Activated T-cell treated with anti-CD3 and anti-CD28 coated beads, Interleukin-2, amount 50 U/mL, for 72 hours (primary cell): Measurements from ENCODE around the gene MYBPC1. TPM values are rescaled to one million over a fixed set of nuclear protein-coding genes. Genes with fewer than 3 reads are reported as not detected.
"Not testable (repeated sequence)": the region's sequence is repeated elsewhere in the genome, so short reads cannot be mapped to it uniquely, and the experiment has no call there.

ENCODE experiments used
- ATAC-seq, 2 donors: fragments of 150-1000 bp; cut with Tn5 transposase; replicated peaks in 1 of 2; 2 replicates each; pipeline ENCODE4 v1.10.0; 2021; ENCODE audit warnings: moderate library complexity in 2 of 2, mild to moderate bottlenecking in 1 of 2
- DNase-seq, 2 donors: peaks; one replicate each; pipeline ENCODE4 v3.0.0; 2021 to 2022; ENCODE audit warnings: mixed read lengths in 1 of 2
- H3K27ac Mint-ChIP-seq: one replicate; pipeline ENCODE4 v1.8.0; 2022; ENCODE audit warnings: mild to moderate bottlenecking, moderate library complexity, mixed read lengths
- H3K27me3 Mint-ChIP-seq: one replicate; pipeline ENCODE4 v1.8.0; 2022; ENCODE audit warnings: low read depth, mixed read lengths
- H3K36me3 Mint-ChIP-seq, 2 donors: one replicate each; pipeline ENCODE4 v1.8.0; 2022; ENCODE audit warnings: mixed read lengths in 2 of 2, mild to moderate bottlenecking in 1 of 2; ENCODE audit not compliant: insufficient read depth in 2 of 2
- H3K4me1 Mint-ChIP-seq: one replicate; pipeline ENCODE4 v1.8.0; 2022; ENCODE audit warnings: low read depth, mixed read lengths
- H3K4me3 Mint-ChIP-seq, 2 donors: one replicate each; pipeline ENCODE4 v1.8.0; 2022; ENCODE audit warnings: mild to moderate bottlenecking in 2 of 2, mixed read lengths in 2 of 2, moderate library complexity in 2 of 2
- H3K9me3 Mint-ChIP-seq, 2 donors: one replicate each; pipeline ENCODE4 v1.8.0; 2022; ENCODE audit warnings: mixed read lengths in 2 of 2
- total RNA-seq, 2 donors: library from RNA; stranded (reverse); gene quantifications; one replicate each; pipeline ENCODE4 v1.2.3, GENCODE V29; 2022

Gene MYBPC1
- total RNA-seq, 2 donors from 2014 or later, result not detected

- H3K4me3 Mint-ChIP-seq, result no peak overlapping the region
- peaks cover 4% of the 10 kb centered on the region for H3K27me3 Mint-ChIP-seq
- DNase-seq (no peak), ATAC-seq (no peak)
- H3K9me3 Mint-ChIP-seq, result no peaks in the 10 kb centered on the region
- no peaks in the 10 kb centered on the region for H3K36me3 Mint-ChIP-seq
- H3K27ac Mint-ChIP-seq, result no peak overlapping the region
- no peaks in the 10 kb centered on the region for H3K4me1 Mint-ChIP-seq
These were observed 52.9 kb downstream of the MYBPC1 start for GRCh38 chr12:101647711-101648110.

DNA sequence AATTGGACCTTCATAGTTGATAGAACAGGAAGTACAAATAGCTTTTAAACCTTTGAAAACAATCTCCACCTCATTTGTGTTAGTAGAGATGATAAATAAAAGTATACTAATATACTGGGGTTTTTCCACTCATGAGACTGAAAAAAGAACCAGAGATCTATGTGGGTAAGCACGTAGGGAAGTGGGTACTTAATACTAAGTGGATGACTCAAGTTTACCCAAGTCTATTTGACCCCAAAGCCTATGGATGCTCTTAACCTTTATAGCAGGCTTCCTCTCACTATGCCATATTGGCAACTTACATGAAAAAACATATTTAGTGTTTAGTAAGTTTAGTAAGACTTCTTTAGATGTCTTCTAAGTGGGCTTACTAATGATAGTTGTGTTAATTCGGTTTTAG lies 53.4 kb downstream of the MYBPC1 start:
- no peak overlapping the region for H3K4me3 Mint-ChIP-seq
- ATAC-seq, result no peak
- no peaks in the 10 kb centered on the region for H3K4me1 Mint-ChIP-seq
- no peak overlapping the region for H3K27ac Mint-ChIP-seq
- no peaks in the 10 kb centered on the region for H3K9me3 Mint-ChIP-seq
- no peaks in the 10 kb centered on the region for H3K36me3 Mint-ChIP-seq
- no peak for DNase-seq
- no peaks in the 10 kb centered on the region for H3K27me3 Mint-ChIP-seq

GRCh38 chr12:101650346-101651117 lies 55.8 kb downstream of the MYBPC1 start:
- no peaks in the 10 kb centered on the region for H3K36me3 Mint-ChIP-seq
- H3K27ac Mint-ChIP-seq, result no peak overlapping the region
- no peak for ATAC-seq
- DNase-seq, result no peak
- H3K4me3 Mint-ChIP-seq, result no peak overlapping the region
- no peaks in the 10 kb centered on the region for H3K9me3 Mint-ChIP-seq
- no peaks in the 10 kb centered on the region for H3K27me3 Mint-ChIP-seq
- H3K4me1 Mint-ChIP-seq, result no peaks in the 10 kb centered on the region

GRCh38 chr12:101653030-101653429 lies 58.3 kb downstream of the MYBPC1 start:
- no peak overlapping the region for H3K27ac Mint-ChIP-seq
- no peaks in the 10 kb centered on the region for H3K9me3 Mint-ChIP-seq
- no peak overlapping the region for H3K4me3 Mint-ChIP-seq
- no peaks in the 10 kb centered on the region for H3K27me3 Mint-ChIP-seq
- ATAC-seq (no peak), DNase-seq (no peak)
- no peaks in the 10 kb centered on the region for H3K36me3 Mint-ChIP-seq
- H3K4me1 Mint-ChIP-seq, result no peaks in the 10 kb centered on the region

DNA sequence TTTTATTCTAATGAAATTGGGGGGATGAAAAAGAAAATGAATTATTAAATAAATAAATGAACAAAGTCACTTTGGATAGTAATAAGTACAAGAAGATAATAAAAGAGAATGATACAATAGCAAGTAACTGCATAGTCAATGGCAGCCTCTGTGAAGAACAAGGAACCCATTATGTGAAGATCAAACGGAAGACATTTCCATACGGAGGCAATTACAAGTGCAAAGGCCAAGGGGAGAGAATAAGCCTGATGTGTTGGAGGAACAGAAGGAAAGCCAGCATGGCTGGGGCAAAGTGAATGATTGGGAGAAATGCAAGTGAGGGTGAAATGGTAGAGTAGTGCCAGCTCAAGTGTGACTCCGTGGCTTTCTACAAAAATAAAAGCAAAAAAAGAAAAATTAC lies 58.7 kb downstream of the MYBPC1 start:
- Mint-ChIP-seq H3K27me3 (no peaks in the 10 kb centered on the region), H3K9me3 (no peaks in the 10 kb centered on the region), H3K36me3 (no peaks in the 10 kb centered on the region), H3K4me3 (no peak overlapping the region), H3K27ac (no peak overlapping the region), H3K4me1 (no peaks in the 10 kb centered on the region)
- ATAC-seq (no peak), DNase-seq (no peak)

- Mint-ChIP-seq H3K9me3 (no peaks in the 10 kb centered on the region), H3K36me3 (no peaks in the 10 kb centered on the region), H3K27me3 (no peaks in the 10 kb centered on the region), H3K4me3 (no peak overlapping the region), H3K27ac (no peak overlapping the region), H3K4me1 (no peaks in the 10 kb centered on the region)
- no peak for DNase-seq
- no peak for ATAC-seq
These were observed 59.7 kb downstream of the MYBPC1 start for GRCh38 chr12:101654442-101654841.

GRCh38 chr12:101655393-101655792 lies 60.6 kb downstream of the MYBPC1 start:
- H3K27ac Mint-ChIP-seq, result no peak overlapping the region
- no peaks in the 10 kb centered on the region for H3K36me3 Mint-ChIP-seq
- DNase-seq (no peak), ATAC-seq (no peak)
- H3K4me1 Mint-ChIP-seq, result peaks cover 1% of the 10 kb centered on the region
- peaks cover 0 to 7% of the 10 kb centered on the region in 2 donors for H3K9me3 Mint-ChIP-seq
- no peak overlapping the region for H3K4me3 Mint-ChIP-seq
- no peaks in the 10 kb centered on the region for H3K27me3 Mint-ChIP-seq

DNA sequence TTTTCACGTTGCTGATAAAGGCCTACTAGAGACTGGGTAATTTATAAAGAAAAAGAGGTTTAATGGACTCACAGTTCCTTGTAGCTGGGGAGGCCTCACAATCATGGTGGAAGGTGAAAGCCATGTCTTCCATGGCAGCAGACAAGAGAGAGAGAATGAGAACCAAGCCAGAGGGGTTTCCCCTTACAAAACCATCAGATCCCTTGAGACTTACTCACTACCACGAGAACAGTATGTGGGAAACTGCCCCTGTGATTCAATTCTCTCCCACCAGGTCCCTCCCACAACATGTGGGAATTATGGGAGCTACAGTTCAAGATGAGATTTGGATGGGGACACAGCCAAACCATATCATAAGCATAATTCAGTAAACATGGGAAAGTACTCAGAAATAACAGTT lies 65.9 kb downstream of the MYBPC1 start:
- not testable (repeated sequence) for H3K27ac Mint-ChIP-seq, H3K4me1 Mint-ChIP-seq, H3K4me3 Mint-ChIP-seq, H3K36me3 Mint-ChIP-seq, DNase-seq, H3K27me3 Mint-ChIP-seq, ATAC-seq, H3K9me3 Mint-ChIP-seq

- no peak overlapping the region for H3K27ac Mint-ChIP-seq
- ATAC-seq (no peak), DNase-seq (no peak)
These were observed 68.5 kb downstream of the MYBPC1 start for GRCh38 chr12:101663298-101663697.

DNA sequence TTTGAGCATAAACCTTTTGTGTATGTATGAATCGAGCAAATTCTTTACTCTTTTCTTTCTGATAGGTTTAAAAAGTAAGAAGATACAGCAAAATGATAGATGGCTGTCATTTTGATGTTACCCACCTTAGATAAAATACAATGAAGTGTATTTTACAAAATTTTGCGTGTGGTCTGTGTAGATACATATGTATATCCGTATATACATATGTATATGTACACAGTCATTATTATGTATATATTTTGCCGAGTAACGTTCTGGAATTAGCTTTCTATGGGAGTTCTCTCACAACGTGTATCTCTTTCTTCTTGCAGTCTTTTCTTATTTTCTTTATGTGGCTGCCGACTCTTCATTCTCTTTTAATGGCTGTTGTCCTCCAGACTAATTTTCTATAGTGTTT lies 70.2 kb downstream of the MYBPC1 start:
- no peak for ATAC-seq
- Mint-ChIP-seq H3K27me3 (peaks cover 7% of the 10 kb centered on the region), H3K27ac (no peak overlapping the region), H3K9me3 (peaks cover 0 to 6% of the 10 kb centered on the region in 2 donors), H3K4me1 (peaks cover 11% of the 10 kb centered on the region), H3K36me3 (no peaks in the 10 kb centered on the region), H3K4me3 (no peak overlapping the region)
- no peak for DNase-seq

More at GRCh38 chr12:101663298-101663697, 68.5 kb downstream of the MYBPC1 start:
- peaks cover 9% of the 10 kb centered on the region for H3K4me1 Mint-ChIP-seq
- H3K36me3 Mint-ChIP-seq, result no peaks in the 10 kb centered on the region
- H3K4me3 Mint-ChIP-seq, result no peak overlapping the region
- H3K9me3 Mint-ChIP-seq, result peaks cover 0 to 9% of the 10 kb centered on the region in 2 donors
- peaks cover 7% of the 10 kb centered on the region for H3K27me3 Mint-ChIP-seq

DNA sequence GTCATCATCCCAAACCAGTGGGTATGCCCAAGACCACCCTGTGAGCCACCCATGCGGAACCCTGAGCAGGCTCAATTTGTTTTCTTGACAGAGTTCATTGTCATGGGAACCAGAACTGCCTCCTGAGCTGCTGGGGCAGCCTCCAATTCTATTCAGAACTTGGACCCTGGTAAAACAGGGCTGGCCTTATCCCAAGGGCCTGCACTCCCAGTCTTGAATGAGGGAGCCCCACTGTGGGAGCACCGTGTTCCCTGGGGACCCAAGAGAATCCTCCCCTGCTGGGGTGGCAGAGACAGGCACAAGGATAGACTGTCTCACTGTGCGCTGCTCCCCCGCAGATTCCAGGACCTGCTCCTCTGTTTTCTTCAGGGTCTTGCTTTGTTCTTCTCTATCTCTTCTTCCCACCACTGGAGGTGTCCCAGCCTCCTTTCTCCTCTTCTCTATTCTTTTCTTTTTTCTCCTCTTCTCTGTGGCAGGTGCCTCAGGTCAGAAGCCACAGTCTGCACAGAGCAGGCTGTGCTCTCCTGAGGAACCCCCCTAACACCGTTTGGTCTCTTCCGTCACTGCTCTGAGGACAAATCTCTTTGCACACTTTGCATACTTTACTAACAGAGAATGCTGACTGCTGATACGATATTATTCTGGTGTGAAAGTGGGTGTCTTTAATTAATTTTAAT lies 71.4 kb downstream of the MYBPC1 start:
- Mint-ChIP-seq H3K27me3 (peaks cover 7% of the 10 kb centered on the region), H3K9me3 (no peaks in the 10 kb centered on the region), H3K36me3 (no peaks in the 10 kb centered on the region), H3K4me3 (no peak overlapping the region), H3K27ac (no peak overlapping the region), H3K4me1 (peaks cover 14% of the 10 kb centered on the region)
- ATAC-seq, result no peak
- no peak for DNase-seq

DNA sequence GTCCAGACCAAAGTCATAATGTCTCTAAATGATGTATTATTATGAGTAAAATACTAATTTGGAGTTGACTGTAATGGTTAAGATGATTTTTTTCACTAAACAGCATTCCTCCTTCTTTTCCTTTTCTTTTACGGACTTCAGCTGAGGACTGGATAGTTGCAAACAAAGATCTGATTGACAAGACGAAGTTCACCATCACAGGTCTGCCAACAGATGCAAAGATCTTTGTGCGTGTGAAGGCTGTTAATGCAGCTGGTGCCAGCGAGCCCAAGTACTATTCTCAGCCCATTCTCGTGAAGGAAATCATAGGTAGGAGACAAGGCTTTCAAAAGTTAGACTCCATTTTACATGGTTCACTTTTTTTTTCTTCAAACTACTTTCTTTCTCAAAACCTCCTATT lies 72.8 kb downstream of the MYBPC1 start:
- ATAC-seq, result no peak
- Mint-ChIP-seq H3K27me3 (peaks cover 7% of the 10 kb centered on the region), H3K4me3 (no peak overlapping the region), H3K27ac (no peak overlapping the region), H3K36me3 (no peaks in the 10 kb centered on the region), H3K9me3 (no peaks in the 10 kb centered on the region), H3K4me1 (peaks cover 20% of the 10 kb centered on the region)
- DNase-seq, result no peak

- Mint-ChIP-seq H3K4me3 (peak overlapping the region in 1 of 2 donors; percentile 19), H3K36me3 (no peaks in the 10 kb centered on the region)
These were observed 75.4 kb downstream of the MYBPC1 start for GRCh38 chr12:101670007-101670671.

More at GRCh38 chr12:101670007-101670671, 75.4 kb downstream of the MYBPC1 start:
- Mint-ChIP-seq H3K9me3 (no peaks in the 10 kb centered on the region), H3K27ac (peak overlapping the region; percentile 14), H3K27me3 (peaks cover 7% of the 10 kb centered on the region), H3K4me1 (peaks cover 20% of the 10 kb centered on the region)
- ATAC-seq (peak; percentile 56 to 60), DNase-seq (peak; percentile 44 to 50)
